ENCODE data around the gene PRR36.

DNA sequence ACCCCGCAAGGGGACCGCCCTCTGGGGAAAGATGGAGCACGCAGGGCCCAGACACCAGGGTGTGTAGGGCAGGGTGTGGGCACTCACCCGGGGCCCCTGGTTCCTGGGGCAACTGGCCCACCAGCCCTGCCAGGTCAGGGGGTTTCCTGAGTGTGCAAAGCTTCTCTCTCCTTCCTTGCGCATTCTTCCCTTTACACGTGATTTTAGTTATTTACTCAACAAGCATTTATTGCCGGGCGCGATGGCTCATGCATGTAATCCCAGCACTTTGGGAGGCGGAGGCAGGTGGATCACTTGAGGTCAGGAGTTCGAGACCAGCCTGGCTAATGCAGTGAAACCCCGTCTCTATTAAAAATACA, 20.4 kb downstream of the PRR36 start:
- TF ChIP-seq POLR2A (IDR thresholded peaks at IDR 0.05; ENCODE audit: low read length) (no peak), GATA1 (IDR thresholded peaks at IDR 0.05; ENCODE audit: low read depth, low read length) (no peak)

All from erythroblast (primary cell).